GM18498 (cell line): ENCODE results near the gene SND1.
A peak's percentile ranks its signal among the peaks of the same experiment; 100 is the strongest.

Experiments
- ATAC-seq: cut with Tn5 transposase; IDR thresholded peaks from one replicate; pipeline ENCODE4 v1.9.1; 2021; ENCODE audit warnings: mild to moderate bottlenecking, moderate library complexity; ENCODE audit not compliant: unreplicated experiment

SND1 gene

GRCh38 chr7:127858091-127858914, 206.3 kb downstream of the SND1 start:
- ATAC-seq, result no peak

GRCh38 chr7:127858915-127859189, 206.9 kb downstream of the SND1 start:
- peak; percentile 65 for ATAC-seq

DNA sequence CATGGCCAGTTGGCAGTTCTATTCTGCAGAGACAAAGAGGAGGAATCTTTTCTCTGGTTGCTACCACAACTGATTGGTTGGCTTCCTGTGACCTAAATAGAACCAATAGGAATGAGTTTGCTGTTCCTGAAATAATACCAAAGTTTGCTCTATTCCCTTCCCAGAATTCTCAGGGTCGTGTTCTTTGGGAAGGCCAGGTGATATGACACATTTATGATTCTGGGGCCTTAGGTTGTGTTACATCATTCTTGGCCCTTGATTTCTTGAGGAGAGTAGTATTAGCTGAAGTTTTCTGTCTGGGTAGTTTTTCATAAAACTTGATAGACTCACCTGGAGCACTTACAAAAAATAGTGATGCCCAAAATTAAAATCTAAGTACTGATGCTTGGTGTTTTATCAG, 207.3 kb downstream of the SND1 start:
- ATAC-seq, result no peak

GRCh38 chr7:127862525-127862924, 210.5 kb downstream of the SND1 start:
- no peak for ATAC-seq

DNA sequence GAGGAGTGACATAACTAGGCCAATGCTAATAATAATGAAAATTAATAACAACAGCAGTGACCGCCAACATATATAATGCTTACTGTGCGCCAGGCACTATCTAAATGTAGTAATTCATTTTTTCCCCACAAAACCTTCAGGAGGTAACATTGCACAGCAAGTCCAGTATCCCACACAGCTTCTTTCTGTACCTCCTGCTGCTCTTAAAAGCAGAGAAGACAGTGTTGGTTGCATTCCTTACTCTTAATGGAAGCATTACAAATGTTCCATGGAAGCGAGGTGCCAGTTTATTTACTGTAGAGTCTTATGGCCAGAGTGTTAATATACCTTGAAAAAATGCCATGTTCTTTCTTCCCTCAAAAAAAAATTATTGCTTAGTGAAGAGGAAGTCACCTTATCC, 211.1 kb downstream of the SND1 start:
- ATAC-seq, result no peak

- ATAC-seq, result no peak
These were observed 213.5 kb downstream of the SND1 start for GRCh38 chr7:127865466-127865865.

DNA sequence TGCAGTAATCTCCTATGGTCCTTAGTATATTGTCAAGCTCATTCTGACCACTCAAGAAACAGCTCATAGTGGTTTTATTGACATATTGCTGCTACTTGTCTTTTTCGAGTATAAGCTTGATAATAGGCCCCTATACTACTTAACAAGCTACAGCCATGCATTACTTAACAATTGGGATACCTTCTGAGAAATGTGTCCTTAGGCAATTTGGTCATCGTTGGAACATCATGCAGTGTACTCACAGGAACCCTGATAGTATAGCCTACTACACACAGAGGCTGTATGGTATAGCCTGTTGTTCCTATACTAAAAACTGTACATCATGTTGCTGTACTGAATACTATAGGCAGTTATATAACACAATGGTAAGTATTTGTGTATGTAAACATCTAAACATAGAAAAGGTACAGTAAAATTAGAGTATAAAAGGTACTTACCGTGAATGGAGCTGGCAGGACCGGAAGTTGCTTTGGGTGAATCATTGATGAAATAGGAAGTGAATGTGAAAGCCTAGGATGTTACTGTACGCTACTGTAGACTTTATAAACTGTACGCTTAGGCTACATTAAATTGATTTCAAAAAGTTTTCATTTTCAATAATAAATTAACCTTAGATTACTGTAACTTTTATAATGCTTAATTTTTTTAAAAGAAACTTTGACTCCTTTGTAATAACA, 218.4 kb downstream of the SND1 start:
- ATAC-seq, result peak; percentile 58

GRCh38 chr7:127871226-127871625, 219.2 kb downstream of the SND1 start:
- no peak for ATAC-seq

DNA sequence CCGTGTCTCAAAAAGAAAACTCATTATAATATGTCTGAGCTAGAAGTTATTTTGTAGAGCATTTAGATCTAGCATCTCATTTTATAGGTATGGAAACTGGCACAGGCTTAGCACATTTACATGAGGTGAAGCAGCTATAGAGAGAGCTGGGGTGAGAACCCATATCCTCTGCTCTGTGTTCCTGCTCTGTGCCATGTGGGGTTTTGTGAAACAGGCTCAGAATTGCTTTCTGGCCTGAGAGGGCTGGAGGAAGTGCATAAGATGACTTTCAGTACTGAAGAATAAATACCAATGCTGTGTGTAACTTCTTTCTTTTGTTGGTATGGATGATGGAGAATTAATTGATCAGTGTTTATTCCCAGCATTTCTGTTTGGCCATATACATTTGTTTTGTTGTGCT, 220.1 kb downstream of the SND1 start:
- ATAC-seq, result peak; percentile 86

DNA sequence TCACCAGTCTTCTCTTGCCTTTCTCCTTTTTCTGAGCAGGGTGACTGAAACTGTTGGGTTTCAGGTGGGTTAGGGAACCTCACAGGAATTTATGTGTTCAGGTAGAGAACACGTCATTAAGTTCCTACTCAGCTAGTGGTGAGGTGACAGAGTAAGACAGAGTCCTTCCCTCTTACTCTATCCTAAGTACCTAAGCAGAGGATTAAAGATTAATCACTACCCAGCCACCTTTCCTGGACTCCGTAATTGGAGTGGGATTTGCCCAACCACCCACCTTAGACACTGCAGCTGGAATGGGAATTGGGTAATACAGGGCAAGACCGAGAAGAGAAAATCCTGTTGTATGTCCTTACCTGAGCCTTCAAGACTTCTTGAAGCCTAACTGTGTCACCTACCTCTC, 221.2 kb downstream of the SND1 start:
- ATAC-seq, result no peak

- ATAC-seq, result no peak
These were observed 222.0 kb downstream of the SND1 start for GRCh38 chr7:127873715-127874636.

- no peak for ATAC-seq
These were observed 223.1 kb downstream of the SND1 start for GRCh38 chr7:127874951-127875608.

GRCh38 chr7:127876393-127876792, 224.4 kb downstream of the SND1 start:
- ATAC-seq, result no peak

DNA sequence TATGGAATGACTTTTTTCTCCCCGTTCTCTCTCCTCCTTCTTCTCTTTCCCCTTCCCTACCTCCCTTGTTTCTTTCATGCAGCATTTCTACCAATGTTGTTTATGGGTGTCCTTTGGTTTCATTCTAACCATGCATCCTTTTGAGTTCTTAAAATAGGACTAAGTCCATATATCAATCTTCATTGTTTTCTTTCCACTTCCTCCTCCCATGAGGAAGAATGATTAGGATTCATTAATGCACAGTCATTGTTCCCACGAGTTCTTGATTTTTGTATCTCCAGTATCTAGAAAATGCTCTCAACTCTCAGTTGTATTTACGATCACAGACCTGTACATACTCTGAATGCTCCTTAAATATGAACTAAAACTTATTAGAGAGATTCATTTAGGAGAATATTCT, 226.0 kb downstream of the SND1 start:
- no peak for ATAC-seq

- ATAC-seq, result no peak
These were observed 226.8 kb downstream of the SND1 start for GRCh38 chr7:127878791-127879190.

- no peak for ATAC-seq
These were observed 227.4 kb downstream of the SND1 start for GRCh38 chr7:127879436-127879835.

DNA sequence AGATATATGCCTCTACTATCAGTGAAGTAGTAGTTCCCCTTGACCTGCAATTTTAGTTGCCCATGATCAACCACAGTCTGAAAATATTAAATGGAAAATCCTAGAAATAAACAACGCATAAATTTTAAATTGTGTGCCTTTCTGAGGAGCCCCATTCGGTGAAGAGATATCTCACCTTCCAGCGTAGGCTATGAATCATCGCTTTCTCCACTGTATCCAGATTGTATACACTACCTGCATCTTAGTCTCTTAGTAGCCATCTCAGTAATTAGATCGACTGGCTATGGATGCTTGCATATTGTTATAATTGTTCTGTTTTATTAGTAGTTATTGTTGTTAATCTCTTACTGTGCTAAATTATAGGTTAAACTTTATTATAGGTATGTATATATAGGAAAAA, 227.9 kb downstream of the SND1 start:
- ATAC-seq, result no peak

- ATAC-seq, result no peak
These were observed 228.5 kb downstream of the SND1 start for GRCh38 chr7:127880454-127880853.

GRCh38 chr7:127881564-127881963, 229.6 kb downstream of the SND1 start:
- no peak for ATAC-seq

DNA sequence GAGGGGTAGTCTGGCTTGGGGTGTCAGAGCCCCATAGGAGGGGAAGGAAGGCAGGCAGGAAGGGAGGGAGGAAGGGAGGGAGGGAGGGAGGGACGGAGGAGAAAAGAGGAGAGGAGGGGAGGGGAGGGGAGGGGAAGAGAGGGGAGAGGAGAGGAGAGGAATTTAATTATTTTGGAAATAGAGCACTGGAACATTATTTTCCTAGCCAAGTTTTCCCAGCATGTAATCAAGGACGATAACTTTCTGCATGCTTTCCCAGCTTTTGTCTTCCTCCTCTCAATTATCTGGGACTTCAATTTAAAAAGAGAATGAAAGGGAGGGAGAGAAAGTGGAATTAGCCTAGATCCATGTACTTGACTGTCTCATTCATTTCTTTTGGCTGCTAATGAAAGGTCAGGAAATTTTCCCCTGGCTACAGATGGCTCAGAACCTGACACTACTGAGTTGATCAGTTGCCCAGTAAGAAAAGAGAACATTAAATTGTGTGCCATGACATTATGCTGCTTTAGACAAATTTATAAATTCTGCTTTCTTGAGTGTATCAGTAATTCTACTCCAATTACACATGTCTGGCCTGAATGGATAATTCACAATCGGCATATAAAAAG, 230.4 kb downstream of the SND1 start:
- ATAC-seq, result no peak
